GM19025 (cell line): ENCODE measurements around the gene APOL4.
"Not testable (repeated sequence)": the region's sequence is repeated elsewhere in the genome, so short reads cannot be mapped to it uniquely, and the experiment has no call there.

Experiments used
- ATAC-seq: cut with Tn5 transposase; IDR thresholded peaks from one replicate; pipeline ENCODE4 v1.9.1; 2021; ENCODE audit warnings: mild to moderate bottlenecking, low read depth, moderate library complexity; ENCODE audit not compliant: unreplicated experiment

APOL4 gene

DNA sequence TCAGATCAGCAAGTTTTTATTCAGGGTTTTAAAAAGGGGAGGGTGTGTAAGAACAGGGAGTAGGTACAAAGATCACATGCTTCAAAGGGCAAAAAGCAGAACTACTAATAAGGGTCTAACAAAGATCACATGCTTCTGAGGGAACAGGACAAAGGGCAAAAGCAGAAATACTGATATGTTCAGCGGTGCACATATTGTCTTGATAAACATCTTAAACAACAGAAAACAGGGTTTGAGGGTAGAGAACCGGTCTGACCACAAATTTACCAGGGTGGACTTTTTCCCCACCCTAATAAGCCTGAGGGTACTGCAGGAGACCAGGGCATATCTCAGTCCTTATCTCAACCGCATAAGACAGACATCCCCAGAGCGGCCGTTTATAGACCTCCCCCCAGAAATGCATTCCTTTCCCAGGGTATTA, 7.9 kb upstream of the APOL4 start:
- not testable (repeated sequence) for ATAC-seq

- ATAC-seq, result no peak
Measured at GRCh38 chr22:36208914-36209313, 7.3 kb upstream of the APOL4 start.

- ATAC-seq, result no peak
Measured at GRCh38 chr22:36208162-36208765, 6.7 kb upstream of the APOL4 start.

GRCh38 chr22:36206255-36206654, 4.6 kb upstream of the APOL4 start:
- ATAC-seq, result no peak

DNA sequence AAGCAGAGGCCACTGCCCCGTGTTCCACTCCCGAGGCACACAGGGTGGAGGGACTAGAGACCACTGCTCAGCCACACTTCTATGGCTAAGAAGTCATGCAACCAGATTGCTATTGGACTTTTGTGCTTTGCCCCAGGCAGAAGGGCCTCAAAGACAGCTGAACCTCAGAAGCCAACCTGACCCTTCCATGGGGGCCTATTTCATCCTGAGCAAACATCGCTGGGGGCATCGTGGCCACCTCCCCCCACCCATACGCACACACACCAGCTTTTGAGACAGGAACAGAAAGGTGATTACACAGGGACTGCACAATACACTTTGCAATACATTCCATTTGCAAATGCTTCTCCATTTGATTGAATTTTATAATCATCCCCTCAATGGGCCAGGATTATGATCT, 4.0 kb upstream of the APOL4 start:
- not testable (repeated sequence) for ATAC-seq

- no peak for ATAC-seq
Measured at GRCh38 chr22:36204632-36205015, 3.0 kb upstream of the APOL4 start.

DNA sequence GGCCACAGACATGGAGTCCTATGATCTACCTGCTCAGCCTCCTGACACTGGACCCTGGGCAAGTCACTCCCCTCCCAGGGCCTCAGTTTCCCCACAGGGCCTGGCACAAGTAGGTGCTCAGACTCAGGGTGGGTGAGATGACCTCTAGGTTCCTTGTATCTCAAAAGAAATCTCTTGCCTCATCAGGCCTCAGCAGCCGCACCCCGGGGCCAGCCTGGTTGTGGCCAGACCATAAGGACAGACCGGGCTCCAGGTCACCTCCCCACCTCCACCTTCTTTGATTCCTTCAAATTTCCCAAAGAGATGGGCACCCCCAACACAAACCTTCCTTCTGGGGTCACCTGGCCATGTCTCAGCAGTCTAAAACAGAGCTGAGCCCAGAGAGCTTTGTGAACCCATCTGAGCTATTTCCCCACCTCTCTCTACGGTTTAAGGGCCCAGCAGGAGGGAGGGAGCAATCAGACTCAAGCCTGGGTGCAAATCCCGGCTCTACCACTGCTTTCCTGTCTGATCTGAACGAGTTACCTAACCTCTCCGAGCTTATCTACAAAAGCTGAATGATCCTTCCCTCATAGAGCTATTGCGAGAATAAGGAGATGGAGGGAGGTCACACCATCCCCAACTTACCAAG, 2.5 kb upstream of the APOL4 start:
- no peak for ATAC-seq

GRCh38 chr22:36203441-36203840, 1.8 kb upstream of the APOL4 start:
- ATAC-seq, result not testable (repeated sequence)

DNA sequence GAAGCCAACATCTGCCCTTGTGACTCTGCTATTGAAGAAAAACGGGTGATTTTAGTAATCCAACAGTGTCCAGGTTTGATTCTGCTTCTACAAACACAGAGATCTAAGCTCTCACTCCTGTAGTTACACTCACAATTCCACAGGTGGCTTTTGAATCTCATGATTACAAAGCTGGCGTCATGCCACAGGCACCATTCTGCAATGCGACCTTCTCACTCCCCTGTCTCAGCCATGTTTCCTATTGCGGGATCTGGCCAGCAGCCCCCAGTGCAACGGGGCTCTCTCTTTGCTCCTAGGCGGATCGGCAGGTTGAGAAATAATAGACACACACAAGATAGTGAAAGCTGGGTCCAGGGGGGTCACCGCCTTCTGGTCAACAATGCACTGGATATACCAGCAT, 1.3 kb upstream of the APOL4 start:
- not testable (repeated sequence) for ATAC-seq

DNA sequence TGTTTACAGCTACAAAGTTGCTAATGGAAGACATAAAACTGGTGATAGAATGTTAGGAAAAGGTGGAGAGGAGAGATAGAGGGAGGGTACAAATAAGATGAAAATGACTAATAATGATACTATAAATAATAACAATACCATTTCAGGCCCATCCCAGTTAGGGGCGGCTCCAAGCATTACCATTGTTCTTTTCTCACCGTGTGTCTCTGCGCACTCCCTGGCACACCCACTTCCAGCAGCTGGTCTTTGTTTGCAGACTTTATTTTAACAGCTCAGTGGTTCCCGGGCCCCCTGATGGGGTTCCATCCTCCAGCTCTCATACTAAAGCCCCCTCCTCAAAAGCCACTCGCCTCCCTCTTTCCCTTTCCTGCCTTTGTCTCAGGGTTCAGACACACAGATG, 584 bp downstream of the APOL4 start:
- ATAC-seq, result not testable (repeated sequence)

DNA sequence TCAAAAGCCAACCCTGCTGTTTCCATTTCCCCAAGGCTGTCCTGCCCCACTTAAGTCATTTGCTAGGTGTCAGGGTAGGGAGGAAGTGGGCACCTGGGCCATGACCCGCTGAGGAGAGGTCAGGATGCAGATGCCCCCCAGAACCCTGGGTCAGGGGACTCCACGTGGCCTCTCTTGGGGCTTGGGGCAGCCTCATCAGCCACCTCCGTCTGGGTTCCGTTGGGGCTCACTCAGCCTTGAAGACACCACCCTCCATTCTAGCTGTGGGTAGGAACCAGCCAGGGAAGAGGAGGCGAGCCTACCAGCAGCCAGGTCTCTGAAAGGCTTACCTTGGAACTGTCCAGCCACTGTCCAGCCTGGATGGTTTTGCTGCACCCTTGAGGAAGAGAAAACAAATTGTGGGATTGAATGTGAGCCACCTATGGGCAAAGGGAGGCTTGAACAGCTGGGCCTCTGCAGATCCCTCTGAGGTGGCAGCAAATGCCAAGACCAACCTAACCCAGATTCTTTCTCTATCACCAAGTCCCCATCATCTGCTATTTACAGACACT, 2.5 kb downstream of the APOL4 start:
- ATAC-seq, result no peak

DNA sequence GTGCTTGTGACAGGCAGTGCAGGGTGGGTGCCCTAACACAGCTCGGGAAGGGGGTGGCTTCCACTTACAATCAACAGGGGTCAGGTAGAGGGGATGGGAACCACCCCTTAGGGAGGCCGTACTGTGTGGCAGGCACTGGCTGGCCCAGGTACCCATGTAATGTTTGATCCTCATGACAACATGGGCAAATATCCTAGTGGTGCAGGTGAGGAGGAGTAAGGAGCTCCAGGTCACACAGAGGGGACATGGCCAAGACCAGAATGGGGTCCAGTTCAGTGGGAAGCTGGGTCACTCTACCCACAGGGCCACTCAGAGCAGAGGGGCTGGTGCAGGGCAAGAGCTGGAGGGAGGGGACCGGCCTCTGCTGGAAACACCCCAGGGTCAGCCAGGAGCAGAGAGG, 3.1 kb downstream of the APOL4 start:
- no peak for ATAC-seq

GRCh38 chr22:36197514-36198146, 4.0 kb downstream of the APOL4 start:
- ATAC-seq, result no peak

GRCh38 chr22:36197065-36197440, 4.6 kb downstream of the APOL4 start:
- ATAC-seq, result no peak

DNA sequence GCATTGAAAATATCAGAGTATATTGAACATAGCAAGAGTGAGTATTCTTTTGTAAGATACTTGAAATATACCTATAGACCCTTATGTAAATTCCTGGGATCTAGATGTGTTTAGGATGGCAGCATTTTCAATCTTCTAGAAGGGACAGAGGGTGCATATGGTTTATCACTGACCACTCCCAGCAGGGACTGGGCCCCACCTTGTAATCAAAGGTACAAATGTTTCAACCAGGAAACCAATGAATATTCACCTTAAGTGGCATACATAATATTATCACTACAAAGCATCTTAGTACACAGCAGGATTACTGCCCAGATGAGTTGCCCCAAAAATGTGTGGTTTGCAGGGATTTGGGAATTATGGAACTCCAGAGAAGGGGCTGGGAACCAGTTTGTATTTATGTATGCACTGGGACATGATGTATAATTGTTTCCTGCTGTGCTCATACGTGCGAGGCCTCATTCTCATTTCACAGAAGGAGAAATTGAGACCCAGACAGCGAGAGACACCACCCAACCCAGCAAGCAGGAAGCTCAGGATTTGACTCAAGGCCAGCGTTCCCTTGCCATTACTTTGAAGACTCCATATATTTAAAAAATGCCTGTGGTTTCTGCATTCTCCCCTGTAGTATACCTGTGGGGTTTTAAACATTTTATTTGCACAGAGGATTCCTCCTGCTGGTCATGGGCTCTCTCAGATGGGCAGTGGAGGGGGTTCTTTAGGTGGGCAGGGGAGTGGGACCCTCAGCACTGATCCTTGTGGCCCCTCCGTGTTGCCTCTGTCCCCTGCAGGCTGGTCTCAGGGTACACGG, 5.2 kb downstream of the APOL4 start:
- no peak for ATAC-seq

GRCh38 chr22:36194971-36195370, 6.6 kb downstream of the APOL4 start:
- no peak for ATAC-seq

GRCh38 chr22:36194385-36194784, 7.2 kb downstream of the APOL4 start:
- ATAC-seq, result no peak

DNA sequence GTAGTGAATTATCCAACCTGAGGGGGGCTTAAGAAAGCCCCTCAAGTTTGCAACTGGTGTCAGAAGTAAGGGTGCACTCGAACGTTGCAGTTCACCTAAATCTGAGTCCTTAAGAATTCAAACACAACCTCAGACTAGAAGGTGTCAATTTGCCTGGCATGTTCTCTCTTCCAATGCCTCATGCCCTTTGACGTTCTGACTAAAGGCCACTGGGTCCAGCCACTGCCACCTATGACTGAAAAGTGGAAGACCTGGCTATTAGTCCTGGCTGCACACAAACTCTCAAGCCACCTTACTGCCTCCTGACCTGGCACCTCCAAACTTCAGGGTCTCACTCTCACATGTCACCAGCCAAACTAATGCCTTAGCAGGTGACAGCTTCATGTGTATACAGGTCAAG, 8.0 kb downstream of the APOL4 start:
- ATAC-seq, result no peak

DNA sequence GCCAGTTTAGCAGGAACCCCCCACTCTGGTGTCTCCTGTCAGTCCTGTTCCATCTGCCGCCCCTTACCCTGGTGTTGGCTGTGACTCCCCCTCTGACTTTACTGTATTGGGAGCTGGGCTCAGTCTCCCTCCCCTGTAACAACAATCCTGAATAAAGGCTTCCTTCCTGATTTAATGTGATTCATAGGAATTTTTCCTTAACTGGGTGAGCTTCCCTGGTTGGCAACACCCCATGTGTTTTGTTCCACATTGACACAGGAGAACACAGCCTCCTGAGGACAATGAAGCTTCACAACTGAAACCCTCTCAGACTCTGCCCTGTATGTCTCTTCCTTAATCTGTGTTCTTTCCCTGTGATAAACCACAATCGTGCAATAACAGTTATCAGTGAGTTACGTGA, 8.4 kb downstream of the APOL4 start:
- no peak for ATAC-seq

GRCh38 chr22:36192542-36192941, 9.1 kb downstream of the APOL4 start:
- no peak for ATAC-seq
